CD4-positive, CD25-positive, alpha-beta regulatory T cell (primary cell): Measurements from ENCODE around the gene MET. TPM values are rescaled to one million over a fixed set of nuclear protein-coding genes. Genes with fewer than 3 reads are reported as not detected.

Experiments
- ATAC-seq, 2 donors: fragments of 150-1000 bp; cut with Tn5 transposase; one replicate each; pipeline ENCODE4 v1.10.0; 2021; ENCODE audit warnings: low read depth in 2 of 2, moderate number of reproducible peaks in 2 of 2, moderate library complexity in 1 of 2
- DNase-seq, 3 donors: peaks; one replicate each; pipeline versions ENCODE4 v3.0.0 to v3.0.0-alpha.2; 2012 to 2022; ENCODE audit warnings: mixed read lengths in 1 of 3
- H3K27ac ChIP-seq: one replicate; pipeline ENCODE4 v1.7.0; 2013; ENCODE audit warnings: mild to moderate bottlenecking, low read length; ENCODE audit not compliant: insufficient read depth, poor library complexity, severe bottlenecking
- H3K27me3 ChIP-seq: one replicate; pipeline ENCODE4 v1.7.0; 2013; ENCODE audit warnings: low read length; ENCODE audit not compliant: control insufficient read depth, insufficient read depth
- H3K36me3 ChIP-seq: one replicate; pipeline ENCODE4 v1.7.0; 2013; ENCODE audit warnings: mild to moderate bottlenecking, low read length, moderate library complexity; ENCODE audit not compliant: control insufficient read depth, insufficient read depth
- H3K4me1 ChIP-seq: 2 replicates; pipeline ENCODE4 v1.7.0; 2013; ENCODE audit warnings: mild to moderate bottlenecking, low read length; ENCODE audit not compliant: insufficient read depth, control insufficient read depth, poor library complexity, severe bottlenecking
- H3K4me3 ChIP-seq: one replicate; pipeline ENCODE4 v1.7.0; 2013; ENCODE audit warnings: low read depth, mild to moderate bottlenecking, low read length, moderate library complexity
- H3K9me3 ChIP-seq, 2 experiments: 1 replicate in 1 of 2; 2 replicates in 1 of 2; pipeline ENCODE4 v1.7.0; 2013; ENCODE audit warnings: low read length in 2 of 2, mild to moderate bottlenecking in 1 of 2, moderate library complexity in 1 of 2; ENCODE audit not compliant: control insufficient read depth in 2 of 2
- H3K27ac Mint-ChIP-seq, 3 donors: one replicate each; pipeline ENCODE4 v1.8.0; 2020 to 2022; ENCODE audit warnings: mild to moderate bottlenecking in 3 of 3, mixed read lengths in 3 of 3, moderate library complexity in 2 of 3
- H3K27me3 Mint-ChIP-seq: one replicate; pipeline ENCODE4 v1.8.0; 2022; ENCODE audit warnings: mild to moderate bottlenecking, mixed read lengths
- H3K36me3 Mint-ChIP-seq: one replicate; pipeline ENCODE4 v1.8.0; 2020; ENCODE audit warnings: mixed read lengths
- H3K4me1 Mint-ChIP-seq, 4 donors: one replicate each; pipeline ENCODE4 v1.8.0; 2020 to 2022; ENCODE audit warnings: mixed read lengths in 4 of 4, mild to moderate bottlenecking in 1 of 4
- H3K4me3 Mint-ChIP-seq, 4 donors: one replicate each; pipeline ENCODE4 v1.8.0; 2020 to 2022; ENCODE audit warnings: mild to moderate bottlenecking in 4 of 4, mixed read lengths in 4 of 4, moderate library complexity in 3 of 4
- H3K9me3 Mint-ChIP-seq, 7 donors: one replicate each; pipeline ENCODE4 v1.8.0; 2020 to 2022; ENCODE audit warnings: mixed read lengths in 7 of 7, mild to moderate bottlenecking in 3 of 7, moderate library complexity in 2 of 7
- polyA plus RNA-seq, 4 donors: library from polyadenylated mRNA; unstranded; fragments of 300-500 nt; fragmentation: Illumina TruSeq; gene quantifications; one replicate each; pipeline ENCODE4 v1.2.3, GENCODE V29; 2021
- total RNA-seq: library from RNA; stranded (reverse); gene quantifications from one replicate; pipeline ENCODE4 v1.2.3, GENCODE V29; 2022

Gene MET
- total and polyA plus RNA-seq, 5 donors from 2014 or later, result not detected

DNA sequence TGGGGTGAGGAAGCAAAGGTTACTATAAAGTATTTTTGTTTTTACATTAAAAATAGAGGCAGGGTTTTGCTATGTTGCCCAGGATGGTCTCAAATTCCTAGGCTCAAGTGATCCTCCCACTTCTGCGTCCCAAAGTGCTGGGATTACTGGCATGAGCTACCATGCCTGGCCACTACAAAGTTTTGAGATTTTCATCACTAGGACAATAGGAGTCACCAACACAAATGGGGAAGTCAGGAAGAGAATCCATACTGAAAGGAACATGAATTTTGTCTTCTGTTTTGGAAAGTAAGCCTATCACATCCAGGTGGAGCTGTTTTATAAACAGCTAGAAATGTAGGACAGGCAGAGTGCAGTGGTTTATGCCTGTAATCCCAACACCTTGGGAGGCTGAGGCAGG, 170.4 kb downstream of the MET start:
- no peaks in the 10 kb centered on the region for H3K36me3 Mint-ChIP-seq
- no peak overlapping the region for H3K27ac ChIP-seq
- H3K27me3 ChIP-seq, result peaks cover 9% of the 10 kb centered on the region
- H3K4me1 Mint-ChIP-seq, result peaks cover 0 to 6% (median 5%) of the 10 kb centered on the region in 4 donors
- H3K4me3 ChIP-seq, result no peak overlapping the region
- no peak overlapping the region for H3K4me3 Mint-ChIP-seq
- H3K36me3 ChIP-seq, result no peaks in the 10 kb centered on the region
- peaks cover 49% of the 10 kb centered on the region for H3K27me3 Mint-ChIP-seq
- ATAC-seq, result no peak
- H3K27ac Mint-ChIP-seq, result peak overlapping the region in 1 of 3 donors; percentile 91
- no peak for DNase-seq
- peaks cover 0 to 4% (median 0%) of the 10 kb centered on the region in 7 donors for H3K9me3 Mint-ChIP-seq
- H3K4me1 ChIP-seq, result no peaks in the 10 kb centered on the region
- H3K9me3 ChIP-seq, result no peaks in the 10 kb centered on the region

DNA sequence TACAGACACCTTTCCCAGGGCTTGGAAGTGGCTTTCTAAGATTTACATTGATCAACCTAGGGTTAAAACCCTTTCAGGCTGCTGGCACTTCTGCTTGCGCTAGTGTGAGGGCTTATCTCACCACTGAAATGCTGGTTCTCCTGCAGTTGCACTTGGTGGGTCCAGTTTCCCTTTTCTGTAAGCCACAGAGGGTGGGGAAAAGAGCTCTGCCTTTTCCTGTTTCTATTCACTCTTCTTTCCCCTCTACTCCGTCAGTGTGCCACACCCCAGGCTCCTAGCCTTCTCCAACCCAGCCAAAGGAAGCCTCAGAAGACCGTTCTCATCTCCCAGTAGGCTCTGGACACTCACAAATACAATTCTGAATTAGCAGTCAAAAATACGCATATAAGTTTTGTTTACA, 171.4 kb downstream of the MET start:
- Mint-ChIP-seq H3K4me3 (no peak overlapping the region), H3K36me3 (no peaks in the 10 kb centered on the region), H3K27ac (peak overlapping the region in 1 of 3 donors; percentile 63), H3K4me1 (peaks cover 0 to 6% (median 5%) of the 10 kb centered on the region in 4 donors), H3K27me3 (peaks cover 46% of the 10 kb centered on the region), H3K9me3 (peaks cover 0 to 4% (median 0%) of the 10 kb centered on the region in 7 donors)
- Histone ChIP-seq H3K4me3 (no peak overlapping the region), H3K36me3 (no peaks in the 10 kb centered on the region), H3K27me3 (peaks cover 9% of the 10 kb centered on the region), H3K9me3 (no peaks in the 10 kb centered on the region), H3K4me1 (no peaks in the 10 kb centered on the region), H3K27ac (no peak overlapping the region)
- no peak for ATAC-seq
- no peak for DNase-seq

Other genes starting within 250 kb of the MET start
- gene CAV2, start 172.5 kb upstream of the MET start, total RNA-seq, result not detected
- gene CAV2, start 172.5 kb upstream of the MET start, polyA plus RNA-seq, result not detected
- gene CAV1, start 147.2 kb upstream of the MET start, total RNA-seq, result not detected
- under 1 TPM in 2 of 4 donors, not detected in 2; 0.11 to 0.18 TPM for gene CAV1, start 147.2 kb upstream of the MET start, polyA plus RNA-seq
- 118 TPM for gene CAPZA2, start 190.4 kb downstream of the MET start, total RNA-seq
- gene CAPZA2, start 190.4 kb downstream of the MET start, polyA plus RNA-seq, result 100 to 1,000 TPM; 217 to 267 (median 230) TPM